Subcutaneous adipose tissue (tissue), 4 donors: ENCODE measurements around the gene COX20. TPM values are rescaled to one million over a fixed set of nuclear protein-coding genes. Genes with fewer than 3 reads are reported as not detected.

Source experiments
- CTCF ChIP-seq: fragments of 450-650 bp; IDR thresholded peaks from one replicate; pipeline ENCODE4 v1.5.1; 2016; ENCODE audit warnings: low read depth, mild to moderate bottlenecking, control low read depth, antibody characterized with exemption, moderate library complexity
- total RNA-seq, 4 donors: library from RNA; depleted of rRNA; stranded (reverse); fragments of >200 nt; gene quantifications; one replicate each; pipeline ENCODE4 v1.1.0, GENCODE V29; 2016

Gene COX20
- total RNA-seq, 4 donors from 2014 or later: 25.8 to 55.1 (median 31.1) TPM

GRCh38 chr1:244849189-244849866 is 13.9 kb downstream of the COX20 start:
- TF ChIP-seq CTCF: no peak

- TF ChIP-seq CTCF: no peak
Measured at GRCh38 chr1:244850099-244850852, 14.8 kb downstream of the COX20 start.

GRCh38 chr1:244850896-244851295 is 15.4 kb downstream of the COX20 start:
- no peak for TF ChIP-seq CTCF

- no peak for TF ChIP-seq CTCF
Measured at GRCh38 chr1:244851546-244852231, 16.2 kb downstream of the COX20 start.

- no peak for TF ChIP-seq CTCF
Measured at GRCh38 chr1:244852694-244853093, 17.2 kb downstream of the COX20 start.

- no peak for TF ChIP-seq CTCF
Measured at GRCh38 chr1:244854166-244854565, 18.7 kb downstream of the COX20 start.
